ENCODE results near the gene AAK1.

- TF ChIP-seq CTCF (IDR thresholded peaks at IDR 0.05) (no peak), EP300 (IDR thresholded peaks at IDR 0.05) (no peak), POLR2A (IDR thresholded peaks at IDR 0.05) (no peak)
Observed at GRCh38 chr2:69624131-69624530, 19.4 kb downstream of the AAK1 start.

All from stomach (tissue), 4 donors.